ENCODE data around the gene SORCS1. TPM values are rescaled to one million over a fixed set of nuclear protein-coding genes. Genes with fewer than 3 reads are reported as not detected.

Gene SORCS1
- polyA plus RNA-seq, 12 donors: 2.7 to 7.0 (median 5.1) TPM; not detected in 1

- DNase-seq: no peak
Measured at GRCh38 chr10:106672517-106673175, 491.9 kb downstream of the SORCS1 start.

- DNase-seq: no peak
Measured at GRCh38 chr10:106661767-106662140, 502.8 kb downstream of the SORCS1 start.

- DNase-seq: no peak
Measured at GRCh38 chr10:106661133-106661766, 503.3 kb downstream of the SORCS1 start.

GRCh38 chr10:106660550-106660949 is 504.0 kb downstream of the SORCS1 start:
- DNase-seq: no peak

- no peak for DNase-seq
Measured at GRCh38 chr10:106655636-106656035, 508.9 kb downstream of the SORCS1 start.

GRCh38 chr10:106655165-106655564 is 509.3 kb downstream of the SORCS1 start:
- no peak for DNase-seq

- DNase-seq: no peak
Measured at GRCh38 chr10:106652279-106652678, 512.2 kb downstream of the SORCS1 start.

GRCh38 chr10:106648534-106649481 is 515.7 kb downstream of the SORCS1 start:
- DNase-seq: no peak

- no peak for DNase-seq
Measured at GRCh38 chr10:106643473-106643872, 521.0 kb downstream of the SORCS1 start.

GRCh38 chr10:106637873-106638272 is 526.6 kb downstream of the SORCS1 start:
- DNase-seq: no peak

GRCh38 chr10:106636766-106637491 is 527.6 kb downstream of the SORCS1 start:
- no peak for DNase-seq

GRCh38 chr10:106635947-106636346 is 528.6 kb downstream of the SORCS1 start:
- no peak for DNase-seq

- no peak for DNase-seq
Measured at GRCh38 chr10:106631016-106631702, 533.3 kb downstream of the SORCS1 start.

GRCh38 chr10:106626371-106626770 is 538.1 kb downstream of the SORCS1 start:
- no peak for DNase-seq

GRCh38 chr10:106625751-106626150 is 538.8 kb downstream of the SORCS1 start:
- DNase-seq: no peak

GRCh38 chr10:106619346-106619745 is 545.2 kb downstream of the SORCS1 start:
- DNase-seq: peak; percentile 78

GRCh38 chr10:106618646-106619045 is 545.9 kb downstream of the SORCS1 start:
- peak; percentile 54 for DNase-seq

- DNase-seq: peak; percentile 35
Measured at GRCh38 chr10:106615081-106615480, 549.4 kb downstream of the SORCS1 start.

- DNase-seq: no peak
Measured at GRCh38 chr10:106614293-106614692, 550.2 kb downstream of the SORCS1 start.

- DNase-seq: no peak
Measured at GRCh38 chr10:106612381-106612780, 552.1 kb downstream of the SORCS1 start.

Measured in muscle of arm (tissue), 12 donors.